ENCODE results near the gene SSX1.
"Not testable (repeated sequence)": the region's sequence is repeated elsewhere in the genome, so short reads cannot be mapped to it uniquely, and the experiment has no call there.

DNA sequence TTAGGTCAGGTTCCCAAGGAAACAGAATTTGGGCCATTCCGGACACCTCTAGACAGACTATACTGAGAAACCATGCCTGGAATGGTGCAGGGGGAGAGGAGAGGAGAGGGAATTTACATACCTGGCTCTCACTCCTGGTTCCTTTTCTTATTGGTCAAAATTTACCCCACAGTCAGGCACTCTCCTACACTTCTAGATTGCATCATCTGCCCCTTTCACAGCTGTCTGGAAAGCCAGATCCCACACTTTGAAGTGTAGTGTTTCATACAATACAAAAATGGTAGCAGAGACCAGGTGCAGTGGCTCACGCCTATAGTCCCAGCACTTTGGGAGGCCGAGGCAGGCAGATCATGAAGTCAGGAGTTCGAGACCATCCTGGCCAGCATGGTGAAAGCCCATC lies 31.0 kb upstream of the SSX1 start:
- TF ChIP-seq, protein P1, sequence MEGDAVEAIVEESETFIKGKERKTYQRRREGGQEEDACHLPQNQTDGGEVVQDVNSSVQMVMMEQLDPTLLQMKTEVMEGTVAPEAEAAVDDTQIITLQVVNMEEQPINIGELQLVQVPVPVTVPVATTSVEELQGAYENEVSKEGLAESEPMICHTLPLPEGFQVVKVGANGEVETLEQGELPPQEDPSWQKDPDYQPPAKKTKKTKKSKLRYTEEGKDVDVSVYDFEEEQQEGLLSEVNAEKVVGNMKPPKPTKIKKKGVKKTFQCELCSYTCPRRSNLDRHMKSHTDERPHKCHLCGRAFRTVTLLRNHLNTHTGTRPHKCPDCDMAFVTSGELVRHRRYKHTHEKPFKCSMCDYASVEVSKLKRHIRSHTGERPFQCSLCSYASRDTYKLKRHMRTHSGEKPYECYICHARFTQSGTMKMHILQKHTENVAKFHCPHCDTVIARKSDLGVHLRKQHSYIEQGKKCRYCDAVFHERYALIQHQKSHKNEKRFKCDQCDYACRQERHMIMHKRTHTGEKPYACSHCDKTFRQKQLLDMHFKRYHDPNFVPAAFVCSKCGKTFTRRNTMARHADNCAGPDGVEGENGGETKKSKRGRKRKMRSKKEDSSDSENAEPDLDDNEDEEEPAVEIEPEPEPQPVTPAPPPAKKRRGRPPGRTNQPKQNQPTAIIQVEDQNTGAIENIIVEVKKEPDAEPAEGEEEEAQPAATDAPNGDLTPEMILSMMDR (IDR thresholded peaks at IDR 0.05) = not testable (repeated sequence)
- TF ChIP-seq NFIC (IDR thresholded peaks at IDR 0.05; ENCODE audit: borderline replicate concordance) = not testable (repeated sequence)
- TF ChIP-seq, protein P2, sequence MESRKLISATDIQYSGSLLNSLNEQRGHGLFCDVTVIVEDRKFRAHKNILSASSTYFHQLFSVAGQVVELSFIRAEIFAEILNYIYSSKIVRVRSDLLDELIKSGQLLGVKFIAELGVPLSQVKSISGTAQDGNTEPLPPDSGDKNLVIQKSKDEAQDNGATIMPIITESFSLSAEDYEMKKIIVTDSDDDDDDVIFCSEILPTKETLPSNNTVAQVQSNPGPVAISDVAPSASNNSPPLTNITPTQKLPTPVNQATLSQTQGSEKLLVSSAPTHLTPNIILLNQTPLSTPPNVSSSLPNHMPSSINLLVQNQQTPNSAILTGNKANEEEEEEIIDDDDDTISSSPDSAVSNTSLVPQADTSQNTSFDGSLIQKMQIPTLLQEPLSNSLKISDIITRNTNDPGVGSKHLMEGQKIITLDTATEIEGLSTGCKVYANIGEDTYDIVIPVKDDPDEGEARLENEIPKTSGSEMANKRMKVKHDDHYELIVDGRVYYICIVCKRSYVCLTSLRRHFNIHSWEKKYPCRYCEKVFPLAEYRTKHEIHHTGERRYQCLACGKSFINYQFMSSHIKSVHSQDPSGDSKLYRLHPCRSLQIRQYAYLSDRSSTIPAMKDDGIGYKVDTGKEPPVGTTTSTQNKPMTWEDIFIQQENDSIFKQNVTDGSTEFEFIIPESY (IDR thresholded peaks at IDR 0.05; ENCODE audit: borderline replicate concordance, low read depth) = not testable (repeated sequence)
- TF ChIP-seq, protein P3, sequence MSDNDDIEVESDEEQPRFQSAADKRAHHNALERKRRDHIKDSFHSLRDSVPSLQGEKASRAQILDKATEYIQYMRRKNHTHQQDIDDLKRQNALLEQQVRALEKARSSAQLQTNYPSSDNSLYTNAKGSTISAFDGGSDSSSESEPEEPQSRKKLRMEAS (IDR thresholded peaks at IDR 0.05; ENCODE audit: low read depth) = not testable (repeated sequence)
